GM18505 (cell line): ENCODE results near the gene ABCF1.

Experiments used
- ATAC-seq: cut with Tn5 transposase; IDR thresholded peaks from one replicate; pipeline ENCODE4 v1.9.1; 2021; ENCODE audit not compliant: unreplicated experiment
- POLR2A ChIP-seq: IDR thresholded peaks from 4 replicates; pipeline ENCODE4 v1.6.1; 2011; ENCODE audit warnings: borderline replicate concordance; ENCODE audit not compliant: insufficient read depth, insufficient read length; ENCODE audit errors: extremely low read depth

Gene ABCF1

DNA sequence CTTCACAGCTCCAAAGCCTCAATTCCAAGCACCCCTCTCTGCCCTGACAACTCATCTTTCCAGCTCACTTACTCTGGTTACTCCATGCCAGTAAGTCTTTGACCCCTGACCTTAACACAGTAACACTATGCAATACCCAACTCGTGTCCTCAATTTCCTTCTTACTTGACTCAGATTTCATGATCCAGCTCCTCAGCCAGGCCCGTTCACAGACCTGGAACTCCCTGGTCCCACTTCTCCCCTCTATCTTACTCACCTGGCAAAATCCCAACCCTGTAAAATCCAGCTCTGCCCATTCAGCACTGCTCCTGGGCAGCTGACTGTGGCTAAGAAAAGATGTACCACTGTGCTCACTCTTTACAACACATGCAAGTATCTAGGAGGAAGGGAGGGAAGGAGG is 22.9 kb upstream of the ABCF1 start:
- TF ChIP-seq POLR2A = no peak
- ATAC-seq = no peak

DNA sequence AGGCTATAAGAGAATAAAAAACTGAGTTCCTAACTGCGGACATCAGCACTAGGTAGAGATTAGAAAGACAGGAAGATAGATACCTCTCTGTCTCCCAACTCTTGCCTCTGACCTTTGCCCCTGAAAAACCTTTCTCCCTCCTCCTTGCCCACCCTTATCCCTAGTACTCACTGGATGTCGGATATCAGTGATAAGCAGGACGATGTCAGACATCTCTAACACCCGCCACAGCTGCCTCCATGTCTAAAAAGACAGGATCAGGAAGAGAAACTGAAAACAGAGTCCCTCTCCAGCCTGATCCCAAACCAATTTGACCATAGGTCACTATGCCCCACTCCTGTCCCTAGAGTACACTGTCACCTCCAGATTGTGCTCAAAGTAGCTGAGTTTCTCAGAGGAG is 16.8 kb upstream of the ABCF1 start:
- ATAC-seq = no peak
- TF ChIP-seq POLR2A = no peak

DNA sequence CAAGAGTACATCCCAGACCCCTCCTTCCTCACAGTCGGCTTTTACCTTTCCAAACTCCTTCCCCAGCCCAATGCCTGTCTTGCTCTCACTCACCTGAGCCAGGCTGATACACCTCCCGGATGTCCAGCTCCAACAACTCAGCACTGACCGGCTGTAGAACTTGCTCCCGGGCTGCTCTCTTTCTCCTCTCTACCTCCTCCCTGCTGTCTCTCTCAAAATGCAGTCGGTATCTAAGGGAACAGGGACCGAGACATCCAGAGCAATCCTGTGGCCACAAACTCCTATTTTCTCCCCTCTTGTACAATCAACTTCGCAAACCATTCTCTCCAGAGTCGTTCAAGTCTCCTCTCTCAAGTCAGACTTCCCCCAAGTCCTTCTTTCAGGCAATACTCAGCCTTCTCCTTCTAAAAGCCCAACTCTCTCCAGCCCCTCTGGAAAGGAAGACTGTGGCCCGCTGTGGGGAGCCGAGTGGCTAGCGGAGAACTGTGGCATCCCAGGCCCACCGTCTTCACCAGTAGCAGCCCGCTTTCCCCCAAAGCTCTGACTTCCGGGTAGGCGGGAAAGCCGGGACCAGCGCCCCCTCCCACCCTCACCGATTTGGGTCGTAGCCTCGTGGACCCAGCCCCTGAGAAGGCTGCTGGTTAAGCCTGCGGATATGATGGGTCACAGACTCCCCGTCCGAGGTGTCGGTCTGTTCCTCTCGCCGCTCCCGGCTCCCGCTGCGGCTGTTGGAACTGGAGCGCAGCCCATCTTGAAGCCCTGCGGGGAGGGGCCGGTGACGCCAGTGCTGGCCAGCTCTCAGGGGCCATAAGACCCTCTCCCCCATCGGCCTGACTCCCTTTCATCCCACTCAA is 16.1 kb upstream of the ABCF1 start:
- TF ChIP-seq POLR2A = no peak
- peak; percentile 1 for ATAC-seq

DNA sequence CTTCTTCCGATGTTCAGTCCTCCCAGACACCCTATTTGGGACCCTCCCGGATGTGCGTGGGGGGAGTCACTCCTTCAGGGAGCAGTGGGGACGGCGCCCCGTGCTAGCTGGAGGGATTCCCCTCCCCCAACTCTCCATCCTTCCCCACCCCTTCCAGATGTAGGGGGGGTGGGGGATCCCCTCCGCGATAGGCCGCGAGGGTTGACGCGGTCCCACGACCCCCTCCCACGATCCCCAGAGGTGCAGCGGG is 15.5 kb upstream of the ABCF1 start:
- no peak for ATAC-seq
- no peak for TF ChIP-seq POLR2A

- peak; percentile 32 for TF ChIP-seq POLR2A
- ATAC-seq = peak; percentile 75
Measured at GRCh38 chr6:30556066-30556905, 15.0 kb upstream of the ABCF1 start, which contains the start of gene GNL1. Gene GNL1 (minus strand): TSS chr6:30556489. CDS start chr6:30556203, 286 bp downstream.

DNA sequence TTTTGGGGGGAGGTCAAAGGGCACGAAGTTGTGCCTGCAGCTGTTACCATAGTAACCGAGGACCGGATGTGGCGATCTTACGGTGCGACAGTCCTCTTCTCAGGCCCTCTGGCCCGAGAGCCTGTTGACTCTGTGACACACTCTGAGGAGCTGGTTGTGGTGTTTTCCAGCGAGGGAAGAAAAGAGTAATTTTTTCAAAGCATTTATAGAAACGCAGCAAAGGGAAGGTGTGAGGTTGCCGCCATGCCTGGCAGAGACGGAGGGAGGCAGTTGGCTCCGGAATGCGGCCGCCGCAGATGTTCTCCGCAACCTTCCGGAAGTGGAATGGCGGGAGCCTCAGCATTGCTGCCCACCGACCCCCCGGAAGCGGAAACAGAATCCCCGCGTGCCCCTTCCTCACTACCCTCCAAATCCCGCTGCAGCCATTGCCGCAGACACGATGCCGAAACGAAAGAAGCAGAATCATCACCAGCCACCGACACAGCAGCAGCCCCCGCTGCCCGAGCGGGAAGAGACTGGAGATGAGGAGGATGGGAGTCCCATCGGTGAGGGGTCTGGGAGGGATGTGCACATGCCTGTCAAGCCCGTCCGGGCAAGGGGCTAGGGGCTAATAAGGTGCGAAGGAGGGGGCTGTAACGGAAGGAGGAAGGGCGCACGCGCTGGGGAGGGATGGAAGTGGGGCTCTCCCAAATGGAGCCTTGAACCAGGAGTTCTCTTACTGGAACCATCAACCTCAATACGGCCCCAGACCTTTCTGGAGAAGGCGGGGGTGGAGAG is 14.1 kb upstream of the ABCF1 start, which contains the start of gene PRR3:
Gene PRR3 (plus strand): TSS at position 390 of the 777 bp plus-strand sequence. CDS start 50 bp downstream, at position 440.
- peak; percentile 55 for TF ChIP-seq POLR2A
- peak; percentile 56 for ATAC-seq

GRCh38 chr6:30557683-30557981 is 13.6 kb upstream of the ABCF1 start:
- ATAC-seq = no peak

DNA sequence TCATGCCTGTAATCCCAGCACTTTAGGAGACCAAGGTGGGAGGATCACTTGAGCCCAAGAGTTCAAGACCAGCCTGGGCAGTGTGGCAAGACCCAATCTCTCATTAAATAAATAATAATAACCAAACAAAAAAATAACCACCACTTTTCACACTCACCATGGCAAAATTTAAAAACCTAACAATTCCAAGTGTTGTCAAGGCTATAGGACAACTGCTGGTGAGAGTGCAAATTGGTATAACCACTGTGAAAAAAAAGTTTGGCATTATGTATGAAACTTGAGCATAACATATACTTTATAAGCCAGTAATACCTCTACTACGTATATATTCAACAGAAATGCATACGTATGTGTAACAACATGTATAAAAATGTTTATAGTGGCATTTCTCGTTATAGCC is 10.3 kb upstream of the ABCF1 start:
- ATAC-seq = no peak
- no peak for TF ChIP-seq POLR2A

More at GRCh38 chr6:30557683-30557981, 13.6 kb upstream of the ABCF1 start:
- no peak for TF ChIP-seq POLR2A

- ATAC-seq = no peak
Measured at GRCh38 chr6:30562470-30563425, 8.5 kb upstream of the ABCF1 start.

GRCh38 chr6:30564114-30564513 is 7.1 kb upstream of the ABCF1 start:
- no peak for TF ChIP-seq POLR2A
- no peak for ATAC-seq

More at GRCh38 chr6:30562470-30563425, 8.5 kb upstream of the ABCF1 start:
- no peak for TF ChIP-seq POLR2A

DNA sequence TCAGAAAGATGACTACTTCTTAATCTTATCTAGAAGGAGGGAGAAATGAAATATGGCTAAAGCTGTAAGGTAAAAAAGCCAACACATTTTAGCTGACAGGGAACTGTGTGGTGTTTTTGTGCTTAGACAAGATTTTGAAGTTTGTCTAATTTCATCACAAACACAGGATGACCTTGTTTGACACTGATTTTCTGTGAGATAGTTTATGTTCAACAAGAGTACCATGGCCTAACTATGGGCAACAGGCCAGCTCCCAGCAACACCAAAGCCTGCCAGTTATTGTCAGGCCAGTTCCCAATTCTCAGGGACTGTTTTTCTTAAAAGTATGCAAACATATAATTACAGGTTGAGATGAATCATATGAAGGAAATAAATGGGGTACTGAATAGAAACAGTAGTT is 5.5 kb upstream of the ABCF1 start:
- no peak for ATAC-seq
- TF ChIP-seq POLR2A = no peak

DNA sequence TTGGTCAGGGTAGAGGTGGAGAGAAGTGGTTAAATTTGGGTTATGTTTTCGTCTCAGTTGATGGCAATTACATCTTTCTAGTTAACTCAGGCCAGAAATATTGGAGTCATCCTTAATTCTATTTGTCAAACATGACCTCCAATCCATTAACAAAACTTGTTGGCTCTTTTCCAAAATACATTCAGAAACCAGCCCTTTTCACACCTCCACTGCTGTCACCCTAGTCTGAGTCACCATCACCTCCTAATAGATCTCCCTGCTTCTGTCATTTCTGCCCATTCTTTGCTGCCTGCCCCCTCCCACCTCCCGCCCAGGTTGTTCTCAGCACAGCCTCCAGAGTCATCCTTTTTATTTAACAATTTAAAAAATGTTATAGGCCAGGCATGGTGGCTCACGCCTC is 3.0 kb upstream of the ABCF1 start:
- TF ChIP-seq POLR2A = no peak
- ATAC-seq = no peak

DNA sequence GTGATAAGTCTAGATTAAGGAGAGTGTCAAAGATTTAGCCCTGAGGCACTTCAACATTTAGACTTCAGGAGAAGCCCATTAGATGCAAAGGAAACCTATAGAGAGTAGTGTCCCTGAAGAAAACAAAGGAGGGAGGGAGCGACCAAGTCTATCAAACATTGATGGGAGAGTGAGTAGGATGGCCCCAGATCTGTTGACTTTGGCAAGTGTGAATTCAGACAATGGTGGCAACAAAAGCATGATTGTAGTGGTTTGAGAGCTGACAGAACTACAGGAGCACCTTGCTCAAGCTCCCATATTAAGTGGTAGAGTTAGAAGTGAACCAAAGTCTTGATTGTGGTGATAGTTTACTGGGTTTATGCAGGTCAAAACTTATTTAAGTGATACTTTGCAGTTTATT is 979 bp upstream of the ABCF1 start:
- no peak for TF ChIP-seq POLR2A
- ATAC-seq = no peak

DNA sequence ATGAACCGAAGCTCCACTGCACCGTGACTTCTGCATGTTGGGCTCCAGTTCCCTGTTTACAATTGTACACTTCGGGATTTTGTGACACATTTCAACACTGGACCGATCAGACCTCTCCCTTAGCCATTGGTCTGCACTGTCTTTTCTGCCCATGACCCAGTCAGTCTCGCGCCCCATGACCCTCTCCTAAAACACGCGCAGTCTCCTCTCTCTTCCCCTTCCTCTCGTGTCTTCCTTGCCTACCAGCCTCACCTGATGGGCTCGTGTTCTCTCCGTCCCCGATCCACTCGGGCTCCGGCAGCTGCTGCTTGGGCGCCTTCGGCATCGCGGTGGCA is 535 bp upstream of the ABCF1 start:
- peak; percentile 25 for ATAC-seq

More for the DNA sequence above, 535 bp upstream of the ABCF1 start:
- no peak for TF ChIP-seq POLR2A
